Activated T-cell treated with anti-CD3 and anti-CD28 coated beads, Interleukin-2, amount 50 U/mL, for 72 hours (primary cell): Measurements from ENCODE around the gene ZNF786. TPM values are rescaled to one million over a fixed set of nuclear protein-coding genes. Genes with fewer than 3 reads are reported as not detected.

Experiments used
- total RNA-seq, 2 donors: library from RNA; stranded (reverse); gene quantifications; one replicate each; pipeline ENCODE4 v1.2.3, GENCODE V29; 2022

Gene ZNF786
- total RNA-seq, 2 donors from 2014 or later, result 5.6 to 7.3 TPM

Other genes with a start within 250 kb of the ZNF786 start
- gene EZH2, start 206.4 kb downstream of the ZNF786 start, total RNA-seq, result 100 to 1,000 TPM in 1 of 2 donors, 10 to 100 TPM in 1; 95.9 to 117 TPM
- gene PDIA4, start 62.2 kb downstream of the ZNF786 start, total RNA-seq, result 10 to 100 TPM; 63.1 to 84.8 TPM
- 1 to 10 TPM; 2.8 to 3.6 TPM for gene ZNF425, start 35.6 kb upstream of the ZNF786 start, total RNA-seq
- gene ZNF398, start 56.7 kb upstream of the ZNF786 start, total RNA-seq, result 10 to 100 TPM; 15.0 to 18.9 TPM
- gene ZNF282, start 104.8 kb upstream of the ZNF786 start, total RNA-seq, result 100 to 1,000 TPM in 1 of 2 donors, 10 to 100 TPM in 1; 59.5 to 161 TPM
- 10 to 100 TPM; 18.7 to 28.0 TPM for gene ZNF212, start 148.9 kb upstream of the ZNF786 start, total RNA-seq
- gene ZNF783, start 171.5 kb upstream of the ZNF786 start, total RNA-seq, result 10 to 100 TPM; 28.4 to 32.4 TPM